ENCODE results near the gene SCN7A. TPM values are rescaled to one million over a fixed set of nuclear protein-coding genes. Genes with fewer than 3 reads are reported as not detected.

Gene SCN7A
- total RNA-seq, 4 donors from 2014 or later: 13.8 to 23.3 (median 21.5) TPM

DNA sequence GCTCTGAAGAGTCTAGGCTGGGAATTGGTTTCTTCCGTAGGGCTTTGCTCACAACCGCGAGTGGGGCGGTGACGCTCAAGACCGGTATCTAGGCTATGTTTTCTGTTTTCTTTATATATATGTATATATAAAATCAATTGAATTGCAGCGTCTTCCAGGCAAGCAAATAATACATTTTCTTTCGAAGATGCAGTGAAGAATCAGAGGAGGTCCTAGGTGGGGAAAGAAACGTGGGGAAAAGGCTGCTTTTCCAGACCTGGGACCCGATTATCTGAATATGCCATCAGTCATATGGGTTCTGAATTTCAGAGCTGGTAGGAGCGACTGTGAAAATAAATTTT lies 117.6 kb downstream of the SCN7A start:
- peak overlapping the region; percentile 84 to 87 (median 86) for H3K27ac ChIP-seq
- H3K4me3 ChIP-seq: peak overlapping the region in 3 of 4 donors; percentile 56 to 80 (median 63)
- 10 to 12% methylated on average over 11 of the region's 11 CpGs for WGBS, 2 donors (ENCODE audit: low coverage in 1 of 2)
- H3K4me1 ChIP-seq: peaks cover 0 to 27% (median 4%) of the 10 kb centered on the region in 4 donors
- no peaks in the 10 kb centered on the region for H3K9me3 ChIP-seq
- no peaks in the 10 kb centered on the region for H3K27me3 ChIP-seq
- in situ Hi-C loops (cut with MboI; ENCODE audit: low pct_ligation_motif_present in 1 of 4, low pct_unique_long_range_greater_than_20kb in 1 of 4, low sequenced_read_pairs in 3 of 4) (no loop called here), intact Hi-C loops (cut with DNase I; ENCODE audit: low total_unique reads) (no loop called here)
- H3K36me3 ChIP-seq: no peaks in the 10 kb centered on the region
- TF ChIP-seq, protein P1, sequence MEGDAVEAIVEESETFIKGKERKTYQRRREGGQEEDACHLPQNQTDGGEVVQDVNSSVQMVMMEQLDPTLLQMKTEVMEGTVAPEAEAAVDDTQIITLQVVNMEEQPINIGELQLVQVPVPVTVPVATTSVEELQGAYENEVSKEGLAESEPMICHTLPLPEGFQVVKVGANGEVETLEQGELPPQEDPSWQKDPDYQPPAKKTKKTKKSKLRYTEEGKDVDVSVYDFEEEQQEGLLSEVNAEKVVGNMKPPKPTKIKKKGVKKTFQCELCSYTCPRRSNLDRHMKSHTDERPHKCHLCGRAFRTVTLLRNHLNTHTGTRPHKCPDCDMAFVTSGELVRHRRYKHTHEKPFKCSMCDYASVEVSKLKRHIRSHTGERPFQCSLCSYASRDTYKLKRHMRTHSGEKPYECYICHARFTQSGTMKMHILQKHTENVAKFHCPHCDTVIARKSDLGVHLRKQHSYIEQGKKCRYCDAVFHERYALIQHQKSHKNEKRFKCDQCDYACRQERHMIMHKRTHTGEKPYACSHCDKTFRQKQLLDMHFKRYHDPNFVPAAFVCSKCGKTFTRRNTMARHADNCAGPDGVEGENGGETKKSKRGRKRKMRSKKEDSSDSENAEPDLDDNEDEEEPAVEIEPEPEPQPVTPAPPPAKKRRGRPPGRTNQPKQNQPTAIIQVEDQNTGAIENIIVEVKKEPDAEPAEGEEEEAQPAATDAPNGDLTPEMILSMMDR (IDR thresholded peaks at IDR 0.05): no peak
- TF ChIP-seq EP300 (IDR thresholded peaks at IDR 0.05; ENCODE audit: low read depth) (no peak), POLR2AphosphoS5 (IDR thresholded peaks at IDR 0.05) (no peak), POLR2A (IDR thresholded peaks at IDR 0.05) (no peak)
- DNase-seq: no peak

DNA sequence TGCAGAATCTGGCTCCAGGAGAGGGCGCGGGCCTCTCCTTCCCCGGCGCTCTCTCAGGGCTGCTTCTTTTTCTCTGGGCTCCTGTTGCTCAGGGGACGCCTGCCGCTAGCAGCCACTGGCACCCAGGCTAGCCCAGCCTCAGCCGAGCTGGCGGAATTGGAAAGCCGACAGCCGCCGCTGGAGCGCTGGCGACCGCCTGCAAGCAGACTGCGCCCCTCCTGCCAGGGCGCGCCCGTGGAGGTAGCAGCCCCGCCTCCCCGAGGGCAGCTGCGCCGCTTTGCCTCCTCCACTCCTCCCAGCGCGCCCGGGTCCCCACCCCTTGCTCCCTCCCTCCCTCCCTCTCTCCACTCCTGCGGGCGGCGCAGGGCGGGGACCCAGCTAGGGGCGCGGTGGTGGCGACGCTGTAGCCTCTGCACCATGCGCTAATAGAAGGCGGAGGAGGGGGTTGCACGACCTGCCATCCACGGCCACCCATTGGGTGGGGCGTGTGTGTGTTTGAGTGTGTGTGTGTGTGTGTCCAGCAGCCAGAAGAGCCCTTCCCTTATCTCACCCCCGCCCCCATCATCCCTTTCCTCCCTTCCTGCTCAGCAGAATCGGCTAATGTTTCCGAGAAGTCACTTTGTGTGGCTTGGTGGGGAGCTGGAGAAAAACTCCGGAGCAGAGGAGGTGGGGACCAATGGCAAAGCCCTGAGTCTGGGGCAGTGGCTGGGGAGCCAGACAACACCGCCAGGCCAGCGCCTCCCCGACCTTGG lies 118.1 kb downstream of the SCN7A start, which contains the start of gene SCN9A:
Gene SCN9A, minus strand, starts transcription at position 209 of the 752 bp plus-strand sequence. CDS start 64,188 bp downstream, outside the sequence.
- no peaks in the 10 kb centered on the region for H3K36me3 ChIP-seq
- no peaks in the 10 kb centered on the region for H3K9me3 ChIP-seq
- TF ChIP-seq POLR2A (IDR thresholded peaks at IDR 0.05): peak; percentile 61
- TF ChIP-seq POLR2AphosphoS5 (IDR thresholded peaks at IDR 0.05): peak; percentile 44 to 66 (median 51)
- TF ChIP-seq, protein P1 (IDR thresholded peaks at IDR 0.05): peak in 1 of 5 experiments; percentile 9
- TF ChIP-seq EP300 (IDR thresholded peaks at IDR 0.05; ENCODE audit: low read depth): no peak
- intact Hi-C loops (cut with DNase I; ENCODE audit: low total_unique reads): no loop called here
- H3K4me3 ChIP-seq: peak within 1 kb of the TSS; percentile 49 to 80 (median 60)
- peaks cover 0 to 27% (median 4%) of the 10 kb centered on the region in 4 donors for H3K4me1 ChIP-seq
- no peaks in the 10 kb centered on the region for H3K27me3 ChIP-seq
- in situ Hi-C loops (cut with MboI; ENCODE audit: low pct_ligation_motif_present in 1 of 4, low pct_unique_long_range_greater_than_20kb in 1 of 4, low sequenced_read_pairs in 3 of 4): no loop called here
- peak; percentile 89 for DNase-seq
- H3K27ac ChIP-seq: peak within 1 kb of the TSS; percentile 84 to 87 (median 86)
- 0% methylated on average over 1 to 41 of the region's 45 CpGs for WGBS, 2 donors (ENCODE audit: low coverage in 1 of 2)

DNA sequence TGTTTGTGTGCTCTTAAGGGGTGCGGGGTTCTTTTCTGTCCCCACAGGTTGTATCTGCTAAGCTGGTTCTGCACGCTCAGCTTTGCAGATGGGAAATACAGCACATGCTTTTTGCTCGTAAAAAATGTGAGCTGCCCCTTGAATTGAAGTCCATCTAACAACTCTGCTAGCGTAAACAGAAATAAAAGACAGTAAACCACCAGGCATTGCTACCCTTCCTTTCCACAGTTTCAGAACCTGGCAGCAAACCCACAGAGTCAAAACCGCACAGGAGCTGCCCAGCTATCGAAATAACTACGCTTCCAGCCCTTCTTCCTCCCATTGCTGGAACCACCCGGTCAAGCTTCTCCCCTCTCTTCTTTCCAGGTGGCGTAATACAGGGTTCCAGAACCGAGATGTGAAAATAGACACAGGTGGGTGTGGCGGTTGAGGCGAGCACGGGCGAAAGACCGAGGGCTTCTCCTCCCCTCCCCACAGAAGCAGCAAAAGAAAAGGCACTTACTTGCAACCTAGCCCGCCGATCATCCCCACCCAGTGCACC lies 118.8 kb downstream of the SCN7A start:
- 0 to 1% methylated on average over 5 to 15 of the region's 17 CpGs for WGBS, 2 donors (ENCODE audit: low coverage in 1 of 2)
- no peak for TF ChIP-seq EP300 (IDR thresholded peaks at IDR 0.05; ENCODE audit: low read depth)
- TF ChIP-seq, protein P1 (IDR thresholded peaks at IDR 0.05): no peak
- no peak for TF ChIP-seq POLR2AphosphoS5 (IDR thresholded peaks at IDR 0.05)
- TF ChIP-seq POLR2A (IDR thresholded peaks at IDR 0.05): no peak
- H3K27me3 ChIP-seq: no peaks in the 10 kb centered on the region
- H3K4me1 ChIP-seq: peaks cover 0 to 27% (median 4%) of the 10 kb centered on the region in 4 donors
- no peaks in the 10 kb centered on the region for H3K36me3 ChIP-seq
- H3K27ac ChIP-seq: peak overlapping the region; percentile 84 to 87 (median 86)
- H3K9me3 ChIP-seq: no peaks in the 10 kb centered on the region
- intact Hi-C loops (cut with DNase I; ENCODE audit: low total_unique reads) (no loop called here), in situ Hi-C loops (cut with MboI; ENCODE audit: low pct_ligation_motif_present in 1 of 4, low pct_unique_long_range_greater_than_20kb in 1 of 4, low sequenced_read_pairs in 3 of 4) (no loop called here)
- peak overlapping the region; percentile 49 to 80 (median 60) for H3K4me3 ChIP-seq
- no peak for DNase-seq

DNA sequence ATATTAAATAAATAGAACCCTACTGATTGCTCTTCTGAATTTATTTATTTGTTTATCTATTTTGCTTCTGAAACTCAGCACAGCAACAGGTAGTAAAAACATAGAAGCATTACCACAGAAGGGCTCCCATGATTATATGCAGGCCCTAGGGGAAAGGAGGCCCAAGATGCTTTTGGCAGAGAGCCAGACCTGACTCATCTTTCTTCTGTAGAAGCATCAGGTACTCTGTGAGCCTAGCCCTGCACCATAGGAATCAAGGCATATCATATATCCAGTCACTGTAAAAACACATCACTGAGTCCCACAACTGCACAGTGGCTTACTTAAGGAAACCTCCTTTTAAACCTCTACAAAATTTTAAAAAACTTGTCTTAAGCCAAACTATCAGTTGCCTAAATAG lies 120.1 kb downstream of the SCN7A start:
- no peaks in the 10 kb centered on the region for H3K36me3 ChIP-seq
- H3K27ac ChIP-seq: no peak overlapping the region
- TF ChIP-seq POLR2AphosphoS5 (IDR thresholded peaks at IDR 0.05): no peak
- TF ChIP-seq, protein P1 (IDR thresholded peaks at IDR 0.05): no peak
- TF ChIP-seq EP300 (IDR thresholded peaks at IDR 0.05; ENCODE audit: low read depth): no peak
- no peak for TF ChIP-seq POLR2A (IDR thresholded peaks at IDR 0.05)
- H3K4me3 ChIP-seq: no peak overlapping the region
- peaks cover 0 to 27% (median 4%) of the 10 kb centered on the region in 4 donors for H3K4me1 ChIP-seq
- no peaks in the 10 kb centered on the region for H3K9me3 ChIP-seq
- peak; percentile 9 for DNase-seq
- in situ Hi-C loops (cut with MboI; ENCODE audit: low pct_ligation_motif_present in 1 of 4, low pct_unique_long_range_greater_than_20kb in 1 of 4, low sequenced_read_pairs in 3 of 4) (no loop called here), intact Hi-C loops (cut with DNase I; ENCODE audit: low total_unique reads) (no loop called here)
- no peaks in the 10 kb centered on the region for H3K27me3 ChIP-seq
